GM12875 (cell line): ENCODE data around the gene ASCC2.
"Not testable (repeated sequence)": the region's sequence is repeated elsewhere in the genome, so short reads cannot be mapped to it uniquely, and the experiment has no call there.

ENCODE experiments used
- H3K4me3 ChIP-seq: one replicate; pipeline ENCODE4 v1.5.1; 2011; ENCODE audit warnings: low read depth, low read length, control low read depth
- TF ChIP-seq, protein P1 (sequence below): IDR thresholded peaks from 2 replicates; pipeline ENCODE4 v1.5.1; 2011; ENCODE audit warnings: low read depth, mild to moderate bottlenecking, control low read depth, inconsistent platforms, low read length, moderate library complexity, borderline replicate concordance; ENCODE audit not compliant: insufficient read depth

ASCC2 gene

GRCh38 chr22:29838599-29838956, 504 bp upstream of the ASCC2 start:
- H3K4me3 ChIP-seq = peak overlapping the region; percentile 40
- TF ChIP-seq, protein P1, sequence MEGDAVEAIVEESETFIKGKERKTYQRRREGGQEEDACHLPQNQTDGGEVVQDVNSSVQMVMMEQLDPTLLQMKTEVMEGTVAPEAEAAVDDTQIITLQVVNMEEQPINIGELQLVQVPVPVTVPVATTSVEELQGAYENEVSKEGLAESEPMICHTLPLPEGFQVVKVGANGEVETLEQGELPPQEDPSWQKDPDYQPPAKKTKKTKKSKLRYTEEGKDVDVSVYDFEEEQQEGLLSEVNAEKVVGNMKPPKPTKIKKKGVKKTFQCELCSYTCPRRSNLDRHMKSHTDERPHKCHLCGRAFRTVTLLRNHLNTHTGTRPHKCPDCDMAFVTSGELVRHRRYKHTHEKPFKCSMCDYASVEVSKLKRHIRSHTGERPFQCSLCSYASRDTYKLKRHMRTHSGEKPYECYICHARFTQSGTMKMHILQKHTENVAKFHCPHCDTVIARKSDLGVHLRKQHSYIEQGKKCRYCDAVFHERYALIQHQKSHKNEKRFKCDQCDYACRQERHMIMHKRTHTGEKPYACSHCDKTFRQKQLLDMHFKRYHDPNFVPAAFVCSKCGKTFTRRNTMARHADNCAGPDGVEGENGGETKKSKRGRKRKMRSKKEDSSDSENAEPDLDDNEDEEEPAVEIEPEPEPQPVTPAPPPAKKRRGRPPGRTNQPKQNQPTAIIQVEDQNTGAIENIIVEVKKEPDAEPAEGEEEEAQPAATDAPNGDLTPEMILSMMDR = no peak

DNA sequence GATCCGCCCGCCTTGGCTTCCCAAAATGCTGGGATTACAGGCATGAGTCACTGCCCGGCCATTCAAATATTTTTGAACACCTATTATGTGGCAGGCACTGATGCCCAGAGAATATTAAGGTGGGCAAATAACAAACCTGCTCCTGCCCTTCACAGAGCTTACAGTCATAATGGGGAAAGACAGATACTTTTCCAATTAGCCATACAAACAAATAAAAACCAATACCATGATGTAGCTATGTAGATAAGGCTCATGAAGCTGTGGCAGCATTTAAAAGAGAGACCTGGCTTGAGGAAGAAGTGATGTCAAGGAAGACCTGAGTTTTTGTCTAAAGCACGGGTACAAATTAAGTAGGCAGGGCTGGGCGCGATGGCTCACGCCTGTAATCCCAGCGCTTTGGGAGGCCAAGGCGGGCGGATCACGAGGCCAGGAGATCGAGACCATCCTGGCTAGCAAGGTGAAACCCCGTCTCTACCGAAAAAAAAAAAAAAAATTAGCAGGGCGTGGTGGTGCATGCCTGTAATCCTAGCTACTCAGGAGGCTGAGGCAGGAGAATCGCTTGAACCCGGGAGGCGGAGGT, 1.2 kb downstream of the ASCC2 start:
- peak overlapping the region; percentile 88 for H3K4me3 ChIP-seq

GRCh38 chr22:29834046-29834445, 4.0 kb downstream of the ASCC2 start:
- TF ChIP-seq, protein P1 = no peak
- no peak overlapping the region for H3K4me3 ChIP-seq

GRCh38 chr22:29833392-29833965, 4.6 kb downstream of the ASCC2 start:
- TF ChIP-seq, protein P1 = no peak
- H3K4me3 ChIP-seq = no peak overlapping the region

GRCh38 chr22:29831958-29832357, 6.1 kb downstream of the ASCC2 start:
- TF ChIP-seq, protein P1 = no peak
- no peak overlapping the region for H3K4me3 ChIP-seq

- H3K4me3 ChIP-seq = no peak overlapping the region
- TF ChIP-seq, protein P1 = no peak
These were observed 6.7 kb downstream of the ASCC2 start for GRCh38 chr22:29831186-29831921.

- H3K4me3 ChIP-seq = no peak overlapping the region
- TF ChIP-seq, protein P1 = no peak
These were observed 7.5 kb downstream of the ASCC2 start for GRCh38 chr22:29830585-29830984.

DNA sequence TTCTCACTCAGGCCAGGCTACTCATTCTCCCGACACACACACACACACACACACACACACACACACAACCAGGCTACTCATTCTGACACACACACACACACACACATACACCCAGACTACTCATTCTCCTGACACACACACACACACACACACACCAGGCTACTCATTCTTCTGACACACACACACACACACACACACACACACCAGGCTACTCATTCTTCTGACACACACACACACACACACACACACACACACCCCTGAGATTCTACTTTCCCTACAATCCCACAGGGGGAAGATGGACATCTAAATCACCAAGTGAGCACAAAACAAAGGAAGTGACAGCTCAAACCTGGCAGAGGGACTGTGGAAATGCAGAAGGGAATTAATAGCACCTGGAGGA, 10.3 kb downstream of the ASCC2 start:
- H3K4me3 ChIP-seq = not testable (repeated sequence)
